Measurements from ENCODE around the gene MTCL1.

MTCL1 gene

DNA sequence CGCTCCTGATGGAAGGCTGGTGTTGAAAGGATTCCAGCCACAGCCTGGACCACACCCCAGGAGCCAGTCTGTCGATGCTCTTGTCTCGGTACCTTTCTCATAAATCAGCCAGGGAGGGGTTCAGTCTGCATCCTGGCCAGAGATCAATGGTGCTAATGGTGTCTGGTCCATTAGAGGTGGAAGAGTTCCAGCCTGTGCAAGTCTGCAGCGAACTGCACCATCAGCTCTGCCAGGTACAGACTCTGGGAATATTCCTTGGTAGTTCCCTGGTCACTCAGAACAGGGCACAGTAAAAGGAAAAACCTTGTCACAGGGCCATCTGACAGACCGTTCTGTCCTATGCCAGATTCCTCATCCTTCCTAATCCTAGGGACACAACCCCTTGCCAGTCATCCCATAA lies 164.3 kb downstream of the MTCL1 start:
- Histone ChIP-seq H3K27ac (ENCODE audit: low read depth, low read length) (no peak overlapping the region), H3K9ac (ENCODE audit: low read depth, low read length) (no peak overlapping the region), H3K4me3 (ENCODE audit: low read length) (no peak overlapping the region), H3K4me1 (ENCODE audit: insufficient read depth, low read length) (no peaks in the 10 kb centered on the region), H3K9me3 (ENCODE audit: insufficient read depth, low read depth, low read length) (no peaks in the 10 kb centered on the region), H3K27me3 (ENCODE audit: insufficient read depth, low read length) (no peaks in the 10 kb centered on the region), H3K36me3 (ENCODE audit: insufficient read depth, low read length) (no peaks in the 10 kb centered on the region)
- 85% methylated on average over 5 of the region's 5 CpGs for WGBS

DNA sequence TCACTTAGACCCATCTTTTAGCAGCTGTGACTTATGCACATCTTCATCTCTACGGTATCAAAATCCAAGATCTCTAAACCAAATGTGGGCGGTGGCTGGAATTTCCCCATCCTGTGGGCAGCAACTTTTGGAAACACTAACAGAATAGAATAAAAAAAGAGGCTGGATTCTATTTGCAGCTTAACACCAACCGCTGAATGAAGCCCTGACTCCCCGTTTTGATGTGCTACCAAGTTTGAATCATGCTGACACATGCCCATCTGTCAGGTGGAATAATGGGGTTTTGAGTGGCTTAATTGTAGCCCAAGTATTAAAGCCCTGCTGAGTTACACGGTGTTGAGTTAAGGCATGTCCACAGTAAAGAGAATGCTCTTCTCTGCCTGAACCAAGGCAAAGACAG lies 165.2 kb downstream of the MTCL1 start:
- no peak overlapping the region for H3K9ac ChIP-seq (ENCODE audit: low read depth, low read length)
- H3K27me3 ChIP-seq (ENCODE audit: insufficient read depth, low read length): no peaks in the 10 kb centered on the region
- no peaks in the 10 kb centered on the region for H3K36me3 ChIP-seq (ENCODE audit: insufficient read depth, low read length)
- H3K4me1 ChIP-seq (ENCODE audit: insufficient read depth, low read length): no peaks in the 10 kb centered on the region
- no peak overlapping the region for H3K4me3 ChIP-seq (ENCODE audit: low read length)
- no peak overlapping the region for H3K27ac ChIP-seq (ENCODE audit: low read depth, low read length)
- 94% methylated on average over 5 of the region's 5 CpGs for WGBS
- no peaks in the 10 kb centered on the region for H3K9me3 ChIP-seq (ENCODE audit: insufficient read depth, low read depth, low read length)

- no peak overlapping the region for H3K9ac ChIP-seq (ENCODE audit: low read depth, low read length)
- H3K36me3 ChIP-seq (ENCODE audit: insufficient read depth, low read length): no peaks in the 10 kb centered on the region
- no peaks in the 10 kb centered on the region for H3K9me3 ChIP-seq (ENCODE audit: insufficient read depth, low read depth, low read length)
- no peaks in the 10 kb centered on the region for H3K27me3 ChIP-seq (ENCODE audit: insufficient read depth, low read length)
- H3K4me3 ChIP-seq (ENCODE audit: low read length): no peak overlapping the region
- H3K4me1 ChIP-seq (ENCODE audit: insufficient read depth, low read length): no peaks in the 10 kb centered on the region
- WGBS: 92% methylated on average over 1 of the region's 1 CpG
- H3K27ac ChIP-seq (ENCODE audit: low read depth, low read length): no peak overlapping the region
Measured at GRCh38 chr18:8871489-8871888, 166.1 kb downstream of the MTCL1 start.

DNA sequence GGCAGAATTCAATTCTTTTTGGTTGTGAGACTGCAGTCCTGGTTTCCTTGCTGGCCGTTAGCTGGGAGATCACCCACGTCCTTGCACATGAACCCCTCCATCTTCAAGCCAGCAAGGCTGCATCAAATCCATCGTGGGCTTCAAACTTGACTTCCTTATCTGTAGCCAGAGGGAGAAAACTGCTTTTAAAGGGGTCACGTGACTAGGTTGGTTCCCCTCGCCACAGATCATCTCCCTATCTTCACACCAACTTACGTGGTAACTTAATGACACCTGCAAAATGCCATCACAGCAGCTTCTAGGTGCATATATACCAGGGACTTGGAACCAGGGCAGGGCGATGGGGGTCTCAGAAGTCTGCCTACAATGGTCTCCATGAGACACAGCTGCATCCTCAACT lies 169.5 kb downstream of the MTCL1 start:
- Histone ChIP-seq H3K27me3 (ENCODE audit: insufficient read depth, low read length) (no peaks in the 10 kb centered on the region), H3K27ac (ENCODE audit: low read depth, low read length) (no peak overlapping the region), H3K9me3 (ENCODE audit: insufficient read depth, low read depth, low read length) (no peaks in the 10 kb centered on the region), H3K36me3 (ENCODE audit: insufficient read depth, low read length) (no peaks in the 10 kb centered on the region), H3K4me3 (ENCODE audit: low read length) (no peak overlapping the region), H3K9ac (ENCODE audit: low read depth, low read length) (no peak overlapping the region), H3K4me1 (ENCODE audit: insufficient read depth, low read length) (no peaks in the 10 kb centered on the region)
- 88% methylated on average over 7 of the region's 7 CpGs for WGBS

GRCh38 chr18:8876887-8877286 lies 171.5 kb downstream of the MTCL1 start:
- H3K27ac ChIP-seq (ENCODE audit: low read depth, low read length): no peak overlapping the region
- H3K9me3 ChIP-seq (ENCODE audit: insufficient read depth, low read depth, low read length): peaks cover 2% of the 10 kb centered on the region; the same call in 1 of the 2 replicates
- H3K27me3 ChIP-seq (ENCODE audit: insufficient read depth, low read length): no peaks in the 10 kb centered on the region
- no peaks in the 10 kb centered on the region for H3K36me3 ChIP-seq (ENCODE audit: insufficient read depth, low read length)
- 91% methylated on average over 5 of the region's 5 CpGs for WGBS
- H3K9ac ChIP-seq (ENCODE audit: low read depth, low read length): no peak overlapping the region
- H3K4me1 ChIP-seq (ENCODE audit: insufficient read depth, low read length): no peaks in the 10 kb centered on the region; the same call in 1 of the 2 replicates
- no peak overlapping the region for H3K4me3 ChIP-seq (ENCODE audit: low read length)

- WGBS: 89% methylated on average over 1 of the region's 1 CpG
- Histone ChIP-seq H3K9ac (ENCODE audit: low read depth, low read length) (no peak overlapping the region), H3K4me3 (ENCODE audit: low read length) (no peak overlapping the region), H3K36me3 (ENCODE audit: insufficient read depth, low read length) (no peaks in the 10 kb centered on the region), H3K27ac (ENCODE audit: low read depth, low read length) (no peak overlapping the region), H3K9me3 (ENCODE audit: insufficient read depth, low read depth, low read length) (peaks cover 21% of the 10 kb centered on the region), H3K27me3 (ENCODE audit: insufficient read depth, low read length) (no peaks in the 10 kb centered on the region), H3K4me1 (ENCODE audit: insufficient read depth, low read length) (no peaks in the 10 kb centered on the region; the same call in 1 of the 2 replicates)
Measured at GRCh38 chr18:8881103-8881502, 175.7 kb downstream of the MTCL1 start.
